ENCODE data around the gene NELL2.

NELL2 gene

GRCh38 chr12:44592626-44593025, 283.5 kb downstream of the NELL2 start:
- TF ChIP-seq CTCF (conservative IDR thresholded peaks at IDR 0.05; ENCODE audit: low read depth) = no peak

GRCh38 chr12:44589697-44590096, 286.4 kb downstream of the NELL2 start:
- DNase-seq (ENCODE audit: low spot score) = peak; percentile 44
- TF ChIP-seq CTCF (conservative IDR thresholded peaks at IDR 0.05; ENCODE audit: low read depth) = no peak
- ChIA-PET CTCF (no interaction called here), POLR2A (ENCODE audit: low non-redundant PET) (no interaction called here)
- no peak overlapping the region for H3K27ac ChIP-seq

More at GRCh38 chr12:44592626-44593025, 283.5 kb downstream of the NELL2 start:
- ChIA-PET POLR2A (ENCODE audit: low non-redundant PET) (no interaction called here), CTCF (no interaction called here)
- no peak for DNase-seq (ENCODE audit: low spot score)
- H3K27ac ChIP-seq = no peak overlapping the region

GRCh38 chr12:44588651-44589050, 287.5 kb downstream of the NELL2 start:
- H3K27ac ChIP-seq = no peak overlapping the region
- ChIA-PET POLR2A (ENCODE audit: low non-redundant PET) (no interaction called here), CTCF (no interaction called here)
- DNase-seq (ENCODE audit: low spot score) = no peak
- TF ChIP-seq CTCF (conservative IDR thresholded peaks at IDR 0.05; ENCODE audit: low read depth) = no peak

DNA sequence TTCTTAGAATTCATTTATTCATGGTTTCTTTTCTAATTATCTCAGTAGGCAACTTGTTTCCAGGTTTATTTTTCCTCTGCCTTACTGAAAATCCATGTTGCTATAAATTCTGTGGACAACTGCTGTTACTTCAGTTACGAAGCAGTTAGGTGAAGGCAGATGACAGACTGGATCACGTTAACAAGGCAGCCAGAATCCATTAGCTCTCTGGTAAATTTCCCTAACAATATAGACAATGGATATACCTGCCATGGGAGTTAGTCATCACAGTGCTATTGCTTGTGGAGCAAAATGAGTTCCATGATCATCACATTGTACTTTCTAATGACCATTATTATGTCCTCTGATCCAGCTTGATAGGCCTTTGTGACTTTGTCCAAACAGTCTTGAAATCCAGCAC, 291.5 kb downstream of the NELL2 start:
- ChIA-PET POLR2A (ENCODE audit: low non-redundant PET) (no interaction called here), CTCF (no interaction called here)
- H3K27ac ChIP-seq = no peak overlapping the region
- no peak for DNase-seq (ENCODE audit: low spot score)
- no peak for TF ChIP-seq CTCF (conservative IDR thresholded peaks at IDR 0.05; ENCODE audit: low read depth)

GRCh38 chr12:44582521-44582920, 293.6 kb downstream of the NELL2 start:
- DNase-seq (ENCODE audit: low spot score) = no peak
- no peak overlapping the region for H3K27ac ChIP-seq
- ChIA-PET POLR2A (ENCODE audit: low non-redundant PET) (no interaction called here), CTCF (no interaction called here)
- TF ChIP-seq CTCF (conservative IDR thresholded peaks at IDR 0.05; ENCODE audit: low read depth) = no peak

- ChIA-PET POLR2A (ENCODE audit: low non-redundant PET) (no interaction called here), CTCF (no interaction called here)
- TF ChIP-seq CTCF (conservative IDR thresholded peaks at IDR 0.05; ENCODE audit: low read depth) = no peak
- H3K27ac ChIP-seq = no peak overlapping the region
- DNase-seq (ENCODE audit: low spot score) = no peak
Observed at GRCh38 chr12:44581642-44582242, 294.4 kb downstream of the NELL2 start.

- DNase-seq (ENCODE audit: low spot score) = no peak
- ChIA-PET POLR2A (ENCODE audit: low non-redundant PET) (no interaction called here), CTCF (no interaction called here)
- no peak overlapping the region for H3K27ac ChIP-seq
- TF ChIP-seq CTCF (conservative IDR thresholded peaks at IDR 0.05; ENCODE audit: low read depth) = no peak
Observed at GRCh38 chr12:44574586-44574985, 301.5 kb downstream of the NELL2 start.
